GM18505 (cell line): ENCODE data around the gene NUDCD2.
"Not testable (repeated sequence)": the region's sequence is repeated elsewhere in the genome, so short reads cannot be mapped to it uniquely, and the experiment has no call there.

Source experiments
- ATAC-seq: cut with Tn5 transposase; IDR thresholded peaks from one replicate; pipeline ENCODE4 v1.9.1; 2021; ENCODE audit not compliant: unreplicated experiment
- POLR2A ChIP-seq: IDR thresholded peaks from 4 replicates; pipeline ENCODE4 v1.6.1; 2011; ENCODE audit warnings: borderline replicate concordance; ENCODE audit not compliant: insufficient read depth, insufficient read length; ENCODE audit errors: extremely low read depth

The NUDCD2 gene

DNA sequence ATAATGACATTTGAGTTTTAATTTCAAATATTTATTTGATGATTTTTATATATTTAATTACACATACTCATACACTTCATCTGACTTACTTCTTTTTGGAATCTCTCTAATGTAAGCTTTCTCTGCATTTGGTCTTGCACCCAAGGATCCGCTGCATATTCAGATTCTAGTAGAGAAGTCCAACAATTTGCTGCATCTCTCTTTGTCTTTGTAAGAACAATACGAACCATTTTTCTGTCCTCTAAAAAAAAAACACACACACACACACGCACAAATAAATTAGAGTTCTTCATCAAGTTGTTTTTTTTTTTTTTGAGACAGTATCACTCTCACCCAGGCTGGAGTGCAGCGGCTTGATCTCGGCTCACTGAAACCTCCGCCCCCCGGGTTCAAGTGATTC is 3.1 kb downstream of the NUDCD2 start:
- ATAC-seq = no peak

DNA sequence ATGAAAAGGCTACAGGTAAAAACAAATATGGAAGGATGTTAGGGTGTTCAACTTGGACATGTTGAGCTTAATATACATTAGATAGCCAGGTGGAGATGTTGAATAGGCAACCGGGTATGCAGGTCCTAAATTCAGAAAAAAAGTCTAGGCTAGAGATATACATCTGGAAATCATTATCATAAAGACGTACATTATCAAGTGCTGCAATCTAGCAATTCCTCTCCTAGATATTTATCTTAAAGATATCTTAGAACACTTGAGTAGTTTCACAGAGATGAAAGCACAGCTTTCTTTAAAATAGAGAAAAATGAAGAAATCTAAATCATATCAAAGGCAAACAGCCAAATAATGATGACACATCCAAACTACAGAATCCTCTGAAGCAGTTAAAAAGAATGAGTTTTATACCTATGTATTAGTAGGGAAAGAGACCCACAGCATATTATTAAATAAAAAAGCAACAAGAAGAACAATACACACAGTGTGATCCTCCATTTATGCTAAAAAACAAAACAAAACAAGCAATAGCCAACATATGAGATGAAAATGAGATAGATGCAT is 3.8 kb downstream of the NUDCD2 start:
- ATAC-seq = no peak
- TF ChIP-seq POLR2A = no peak

More for the DNA sequence above, 3.1 kb downstream of the NUDCD2 start:
- no peak for TF ChIP-seq POLR2A

DNA sequence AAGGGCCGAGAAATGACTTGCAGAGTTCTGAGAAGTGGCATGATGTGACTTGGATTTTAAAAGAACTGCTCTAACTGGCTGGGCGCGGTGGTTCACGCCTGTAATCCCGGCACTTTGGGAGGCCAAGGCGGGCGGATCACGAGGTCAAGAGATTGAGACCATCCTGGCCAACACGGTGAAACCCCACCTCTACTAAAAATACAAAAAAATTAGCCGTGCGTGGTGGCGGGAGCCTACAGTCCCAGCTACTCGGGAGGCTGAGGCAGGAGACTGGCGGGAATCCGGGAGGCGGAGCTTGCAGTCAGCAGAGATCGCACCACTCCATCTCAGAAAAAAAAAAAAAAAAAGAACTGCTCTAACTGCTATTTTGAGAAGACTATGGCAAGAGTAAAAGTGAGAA is 4.5 kb downstream of the NUDCD2 start:
- ATAC-seq = not testable (repeated sequence)

DNA sequence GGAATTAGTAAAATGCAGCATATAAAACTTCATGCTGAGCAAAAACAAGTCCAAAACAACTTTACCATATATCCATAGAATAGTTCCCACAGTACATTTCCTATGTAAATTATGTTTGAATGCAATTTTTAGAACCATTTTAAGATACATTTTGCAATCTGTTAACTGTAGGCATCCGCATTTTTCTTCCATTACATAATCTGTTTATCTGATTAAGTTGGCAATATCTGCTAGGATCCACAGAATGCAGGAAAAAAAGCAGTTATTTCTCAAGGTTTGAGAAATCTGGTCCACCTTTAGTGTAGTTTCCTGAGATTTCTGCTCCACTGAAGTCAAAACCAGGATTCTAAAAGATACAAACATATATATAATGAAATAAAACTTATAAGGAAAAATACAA is 6.2 kb downstream of the NUDCD2 start:
- no peak for ATAC-seq

DNA sequence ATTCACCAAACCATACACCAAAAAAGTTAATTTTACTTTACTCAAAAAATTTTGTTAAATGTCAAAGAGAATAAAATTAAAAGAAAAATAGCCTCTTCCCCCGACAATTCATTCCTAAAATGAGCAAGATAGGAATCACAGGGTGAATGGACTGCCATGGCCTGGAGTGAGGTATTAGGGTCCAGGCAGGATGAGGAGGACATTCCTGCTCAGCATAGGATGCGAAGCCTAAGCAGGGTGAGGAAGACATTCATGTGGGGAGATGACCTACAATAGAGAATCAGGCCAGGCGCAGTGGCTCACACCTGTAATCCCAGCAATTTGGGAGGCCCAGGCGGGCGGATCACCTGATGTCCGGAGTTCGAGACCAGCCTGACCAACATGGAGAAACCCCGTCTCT is 8.4 kb downstream of the NUDCD2 start:
- no peak for TF ChIP-seq POLR2A
- ATAC-seq = no peak

More for the DNA sequence above, 6.2 kb downstream of the NUDCD2 start:
- no peak for TF ChIP-seq POLR2A

DNA sequence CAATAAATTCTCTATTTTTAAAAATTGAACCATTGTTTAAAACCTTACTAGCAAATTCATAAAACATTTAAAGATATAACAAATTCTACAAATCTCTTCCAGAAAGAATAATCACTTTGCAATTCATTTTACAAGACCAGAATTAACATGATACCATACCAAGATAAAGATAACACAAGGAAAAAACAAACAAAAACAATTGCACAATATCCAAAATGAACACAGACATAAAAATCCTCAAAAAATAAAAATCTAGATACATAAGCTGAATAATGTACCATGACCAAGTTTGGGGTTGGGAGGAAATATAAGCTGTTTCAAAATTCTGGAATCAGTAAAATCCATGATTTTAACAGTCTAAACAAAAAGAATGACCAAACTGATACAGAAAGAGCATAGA is 11.4 kb downstream of the NUDCD2 start:
- TF ChIP-seq POLR2A = no peak
- no peak for ATAC-seq

DNA sequence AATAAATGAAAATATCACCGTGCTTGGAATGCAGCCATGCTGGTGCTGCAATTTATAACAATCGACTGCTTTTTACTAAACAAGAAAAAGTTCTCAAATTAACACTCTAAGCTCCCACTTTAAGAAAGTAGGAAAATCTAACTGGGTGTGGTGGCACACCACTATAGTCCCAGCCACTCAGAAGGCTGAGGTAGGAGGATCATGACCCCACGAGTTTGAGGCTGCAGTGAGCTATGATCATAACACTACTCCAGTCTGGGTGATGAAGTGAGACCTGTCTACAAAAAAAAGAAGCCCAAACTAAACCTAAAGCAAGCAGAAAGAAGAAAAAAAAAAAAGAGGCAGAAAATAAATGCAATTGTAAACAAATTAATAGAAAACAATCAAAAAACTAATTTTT is 12.0 kb downstream of the NUDCD2 start:
- no peak for ATAC-seq
- TF ChIP-seq POLR2A = no peak

DNA sequence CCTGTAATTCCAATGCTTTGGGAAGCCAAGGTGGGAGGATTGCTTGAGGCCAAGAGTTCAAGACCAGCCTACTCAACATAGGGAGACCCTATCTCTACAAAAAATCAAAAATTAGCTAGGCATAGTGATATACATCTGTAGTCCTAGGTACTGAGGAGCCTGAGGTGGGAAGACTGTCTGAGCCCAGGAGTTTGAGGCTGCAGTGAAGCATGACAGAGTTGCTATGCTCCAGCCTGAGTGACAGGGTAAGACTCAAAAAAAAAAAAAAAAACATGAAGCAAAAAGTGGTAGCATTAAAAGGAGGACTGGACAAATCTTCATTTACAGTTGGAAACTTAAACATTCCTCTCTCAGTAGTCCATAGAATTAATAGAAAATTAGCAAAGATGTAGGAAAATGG is 12.7 kb downstream of the NUDCD2 start:
- TF ChIP-seq POLR2A = no peak
- ATAC-seq = no peak

DNA sequence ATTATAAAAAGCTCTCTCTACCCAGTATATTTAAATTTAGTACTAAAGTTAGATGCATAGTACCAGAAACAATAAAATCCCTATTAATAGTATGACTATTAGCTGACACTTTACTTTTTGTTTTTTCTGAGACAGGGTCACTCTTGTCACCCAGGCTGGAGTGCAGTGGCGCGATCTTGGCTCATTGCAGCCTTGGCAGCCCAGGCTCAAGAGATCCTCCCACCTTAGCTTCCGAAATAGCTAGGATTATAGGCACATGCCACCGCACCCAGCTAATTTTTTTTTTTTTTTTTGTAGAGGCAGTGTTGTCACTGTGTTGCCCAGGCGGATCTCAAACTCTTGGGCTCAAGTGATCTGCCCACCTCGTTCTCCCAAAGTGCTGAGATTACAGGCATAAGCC is 14.6 kb downstream of the NUDCD2 start:
- no peak for TF ChIP-seq POLR2A
- ATAC-seq = no peak

DNA sequence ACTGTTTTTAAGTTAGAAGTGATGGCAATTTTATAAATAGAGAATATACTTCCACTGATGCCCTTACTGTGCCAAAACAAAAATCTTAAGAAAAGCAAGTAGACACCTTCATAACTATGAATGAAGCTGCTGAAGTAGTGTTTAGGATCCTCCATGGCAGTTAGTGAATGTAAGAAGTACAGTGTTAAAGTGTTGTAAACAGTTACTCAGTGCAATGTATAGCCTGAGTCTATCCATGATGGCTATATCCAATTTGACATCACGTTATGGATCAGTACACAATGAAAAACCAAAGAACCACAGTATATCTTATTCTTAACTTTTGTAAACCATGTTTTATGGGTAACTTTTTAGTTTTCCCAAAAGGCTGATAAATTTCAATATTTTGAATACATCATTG is 15.4 kb downstream of the NUDCD2 start:
- no peak for TF ChIP-seq POLR2A
- no peak for ATAC-seq

DNA sequence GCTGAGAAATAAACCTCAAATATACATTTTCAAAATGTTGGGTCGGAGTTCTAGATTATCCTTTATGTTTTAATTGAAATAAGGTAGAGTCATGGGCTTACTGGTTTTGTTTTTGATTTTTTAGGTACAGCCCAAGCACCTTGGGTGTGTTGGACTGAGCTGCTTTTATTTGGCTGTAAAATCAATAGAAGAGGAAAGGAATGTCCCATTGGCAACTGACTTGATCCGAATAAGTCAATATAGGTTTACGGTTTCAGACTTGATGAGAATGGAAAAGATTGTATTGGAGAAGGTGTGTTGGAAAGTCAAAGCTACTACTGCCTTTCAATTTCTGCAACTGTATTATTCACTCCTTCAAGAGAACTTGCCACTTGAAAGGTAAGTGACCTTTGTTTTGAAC is 18.9 kb downstream of the NUDCD2 start:
- no peak for ATAC-seq
- no peak for TF ChIP-seq POLR2A

DNA sequence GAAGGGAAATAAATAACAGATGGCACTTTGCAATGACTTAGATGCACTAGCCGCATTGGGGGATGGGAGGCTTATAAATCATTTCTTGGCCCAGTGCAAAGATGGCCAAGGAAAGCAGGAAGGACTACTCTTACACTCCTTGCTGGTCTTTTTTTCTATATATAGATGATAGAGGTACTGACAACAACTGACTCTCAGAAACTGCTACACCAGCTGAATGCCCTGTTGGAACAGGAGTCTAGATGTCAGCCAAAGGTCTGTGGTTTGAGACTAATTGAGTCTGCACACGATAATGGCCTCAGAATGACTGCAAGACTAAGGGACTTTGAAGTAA is 20.8 kb downstream of the NUDCD2 start:
- TF ChIP-seq POLR2A = no peak
- no peak for ATAC-seq

DNA sequence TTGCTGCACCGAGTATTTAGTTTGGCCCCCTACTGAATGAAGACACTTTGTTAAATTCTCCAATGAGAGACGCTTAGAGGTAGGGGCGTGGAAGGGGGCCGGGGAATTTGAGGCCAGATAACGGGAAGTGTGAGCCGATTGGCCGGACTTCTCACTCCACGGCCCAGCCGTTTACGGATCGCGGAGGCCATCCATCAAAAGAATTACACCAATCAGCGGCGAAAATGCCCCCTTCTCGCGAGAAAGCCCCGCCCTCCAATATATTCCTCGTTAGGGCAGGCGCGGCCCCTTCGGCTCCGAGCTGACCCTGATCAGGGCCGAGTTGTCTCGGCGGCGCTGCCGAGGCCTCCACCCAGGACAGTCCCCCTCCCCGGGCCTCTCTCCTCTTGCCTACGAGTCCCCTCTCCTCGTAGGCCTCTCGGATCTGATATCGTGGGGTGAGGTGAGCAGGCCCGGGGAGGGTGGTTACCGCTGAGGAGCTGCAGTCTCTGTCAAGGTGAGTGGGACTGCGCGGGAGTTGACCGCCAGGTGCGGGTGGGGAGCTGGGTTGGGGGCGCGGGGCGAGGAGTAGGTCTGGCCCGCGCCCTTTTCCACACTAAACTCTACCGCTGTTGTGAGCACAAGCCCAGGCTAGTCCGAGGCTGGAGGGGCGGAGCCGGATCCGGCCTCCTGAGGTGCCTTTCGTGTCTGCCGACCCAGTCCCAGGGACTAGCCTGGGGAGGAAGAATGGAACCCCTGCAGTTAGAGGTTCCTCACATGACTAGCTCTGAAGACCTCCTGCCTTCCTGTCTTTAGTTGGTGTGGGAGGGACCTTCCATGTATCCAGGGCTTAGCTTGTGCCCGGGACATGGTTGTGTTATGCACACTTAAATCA is 22.4 kb downstream of the NUDCD2 start, which contains the start of gene CCNG1:
Gene CCNG1 (plus strand): TSS at position 287 of the 874 bp plus-strand sequence. CDS start 1,662 bp downstream, outside the sequence.
- TF ChIP-seq POLR2A = peak; percentile 99
- peak; percentile 95 for ATAC-seq

DNA sequence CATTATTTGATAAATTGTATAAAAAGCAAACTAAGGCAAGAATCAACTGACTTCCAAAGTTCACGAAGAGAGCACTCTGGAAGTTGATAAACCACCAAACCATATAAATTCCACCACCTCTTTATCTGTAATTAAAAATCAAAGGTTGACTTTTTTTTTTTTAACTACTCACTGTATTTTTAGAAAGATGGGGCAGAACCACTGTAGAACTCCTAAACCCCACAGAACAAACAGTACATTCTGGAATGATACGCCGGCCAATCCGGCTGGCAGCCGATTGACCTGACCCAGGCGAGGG is 22.9 kb downstream of the NUDCD2 start:
- ATAC-seq = no peak
- TF ChIP-seq POLR2A = peak; percentile 81
